H1 (cell line): ENCODE measurements around the gene MIPEP.

ENCODE experiments used
- SP1 ChIP-seq: IDR thresholded peaks from 2 replicates; pipeline ENCODE4 v1.6.1; 2011; ENCODE audit warnings: low read depth, low read length
- TF ChIP-seq, protein P1 (sequence below), 3 experiments: IDR thresholded peaks; 1 replicate in 2 of 3; 2 replicates in 1 of 3; pipeline versions ENCODE4 v1.5.1 to v1.6.1; 2011; ENCODE audit warnings: low read length in 3 of 3, mild to moderate bottlenecking in 3 of 3, inconsistent platforms in 2 of 3, low read depth in 1 of 3, moderate library complexity in 1 of 3; ENCODE audit not compliant: insufficient read depth in 1 of 3; ENCODE audit errors: control extremely low read depth in 1 of 3

DNA sequence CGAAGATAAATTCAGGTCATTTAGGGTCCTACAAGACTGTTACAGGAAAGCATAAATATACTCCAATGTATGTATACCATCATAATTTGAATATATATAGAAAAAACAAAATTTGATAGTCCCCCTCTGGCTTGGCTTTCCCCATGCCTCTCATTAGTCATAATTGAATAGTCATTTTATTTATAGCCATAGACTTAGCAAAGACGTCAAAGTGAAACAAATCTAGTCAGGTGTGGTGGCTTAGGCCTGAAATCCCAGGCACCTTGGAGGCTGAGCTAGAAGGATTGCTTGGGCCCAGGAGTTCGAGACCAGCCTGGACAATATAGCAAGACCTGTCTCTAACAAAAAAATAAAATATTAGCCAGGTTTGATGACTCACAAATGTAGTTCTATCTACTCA, 177.8 kb downstream of the MIPEP start:
- TF ChIP-seq SP1 = no peak
- TF ChIP-seq, protein P1, sequence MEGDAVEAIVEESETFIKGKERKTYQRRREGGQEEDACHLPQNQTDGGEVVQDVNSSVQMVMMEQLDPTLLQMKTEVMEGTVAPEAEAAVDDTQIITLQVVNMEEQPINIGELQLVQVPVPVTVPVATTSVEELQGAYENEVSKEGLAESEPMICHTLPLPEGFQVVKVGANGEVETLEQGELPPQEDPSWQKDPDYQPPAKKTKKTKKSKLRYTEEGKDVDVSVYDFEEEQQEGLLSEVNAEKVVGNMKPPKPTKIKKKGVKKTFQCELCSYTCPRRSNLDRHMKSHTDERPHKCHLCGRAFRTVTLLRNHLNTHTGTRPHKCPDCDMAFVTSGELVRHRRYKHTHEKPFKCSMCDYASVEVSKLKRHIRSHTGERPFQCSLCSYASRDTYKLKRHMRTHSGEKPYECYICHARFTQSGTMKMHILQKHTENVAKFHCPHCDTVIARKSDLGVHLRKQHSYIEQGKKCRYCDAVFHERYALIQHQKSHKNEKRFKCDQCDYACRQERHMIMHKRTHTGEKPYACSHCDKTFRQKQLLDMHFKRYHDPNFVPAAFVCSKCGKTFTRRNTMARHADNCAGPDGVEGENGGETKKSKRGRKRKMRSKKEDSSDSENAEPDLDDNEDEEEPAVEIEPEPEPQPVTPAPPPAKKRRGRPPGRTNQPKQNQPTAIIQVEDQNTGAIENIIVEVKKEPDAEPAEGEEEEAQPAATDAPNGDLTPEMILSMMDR (IDR thresholded peaks at IDR 0.05; ENCODE audit: control extremely low read depth in 1 of 3, insufficient read depth in 1 of 3, low read depth in 1 of 3, low read length in 3 of 3) = no peak
